Right hindlimb (tissue), 1 donor: ENCODE results near the gene GFI1B.
"Not testable (repeated sequence)": the region's sequence is repeated elsewhere in the genome, so short reads cannot be mapped to it uniquely, and the experiment has no call there.

ENCODE experiments used
- DNase-seq: peaks from one replicate; pipeline ENCODE4 v3.0.0-alpha.2; 2018

The GFI1B gene

DNA sequence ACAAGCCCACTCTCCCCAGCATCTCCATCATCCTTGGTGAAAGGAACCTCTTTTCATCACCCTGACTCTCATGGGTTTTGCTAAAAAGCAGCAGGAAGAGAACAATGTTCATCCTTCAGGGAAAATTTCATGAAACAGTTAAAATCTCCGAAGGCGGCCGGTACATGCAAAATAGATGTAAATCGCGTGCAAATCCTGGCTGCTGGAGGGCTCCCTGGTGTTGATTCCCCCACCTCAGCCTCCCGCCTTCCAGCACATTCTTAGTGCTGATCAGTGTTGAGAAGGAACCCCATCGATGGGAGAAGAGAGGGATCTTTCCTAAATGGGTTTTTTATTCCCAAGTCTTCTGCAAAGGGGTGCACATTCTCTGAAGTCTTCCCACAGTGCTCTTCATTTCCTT lies 8.7 kb upstream of the GFI1B start:
- no peak for DNase-seq

- DNase-seq: no peak
Observed at GRCh38 chr9:132970324-132971062, 8.0 kb upstream of the GFI1B start.

- DNase-seq: no peak
Observed at GRCh38 chr9:132973166-132973565, 5.3 kb upstream of the GFI1B start.

DNA sequence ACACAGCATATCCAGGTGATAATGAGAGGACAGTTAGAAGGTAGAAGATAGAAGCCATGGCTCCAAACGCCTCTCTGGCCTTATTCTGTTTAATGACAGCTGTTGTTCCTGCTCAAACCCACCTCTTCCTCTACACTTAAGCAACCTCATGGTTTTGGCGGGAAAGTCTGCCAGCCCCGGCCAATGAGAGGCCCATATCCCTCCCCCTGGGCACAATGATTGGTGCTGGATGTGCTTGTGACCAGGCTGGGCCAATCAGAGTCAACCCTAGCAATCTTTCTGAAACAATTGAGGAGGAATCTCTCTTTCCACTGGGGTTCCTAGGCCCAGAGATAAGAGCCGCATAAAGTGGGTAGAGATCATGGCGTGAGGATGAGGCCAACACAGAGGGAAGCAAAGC lies 4.8 kb upstream of the GFI1B start:
- no peak for DNase-seq

GRCh38 chr9:132975961-132976360 lies 2.5 kb upstream of the GFI1B start:
- DNase-seq: no peak

DNA sequence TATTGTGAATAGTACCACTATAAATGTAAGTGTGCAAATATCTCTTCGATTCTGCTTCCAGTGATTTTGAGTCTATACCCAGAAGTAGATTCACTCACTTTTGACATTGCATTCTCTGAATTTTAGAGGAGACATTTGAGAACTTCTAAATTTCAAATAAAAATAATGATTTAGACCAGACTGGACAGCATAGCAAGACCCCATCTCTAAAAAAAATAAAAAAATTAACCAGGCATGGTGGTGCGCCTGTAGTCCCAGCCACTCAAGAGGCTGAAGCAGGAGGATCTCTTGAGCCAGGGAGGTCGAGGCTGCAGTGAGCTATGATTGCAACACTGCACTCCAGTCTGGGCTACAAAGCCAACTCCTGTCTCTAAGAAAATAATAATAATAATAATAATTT lies 1.9 kb upstream of the GFI1B start:
- no peak for DNase-seq

DNA sequence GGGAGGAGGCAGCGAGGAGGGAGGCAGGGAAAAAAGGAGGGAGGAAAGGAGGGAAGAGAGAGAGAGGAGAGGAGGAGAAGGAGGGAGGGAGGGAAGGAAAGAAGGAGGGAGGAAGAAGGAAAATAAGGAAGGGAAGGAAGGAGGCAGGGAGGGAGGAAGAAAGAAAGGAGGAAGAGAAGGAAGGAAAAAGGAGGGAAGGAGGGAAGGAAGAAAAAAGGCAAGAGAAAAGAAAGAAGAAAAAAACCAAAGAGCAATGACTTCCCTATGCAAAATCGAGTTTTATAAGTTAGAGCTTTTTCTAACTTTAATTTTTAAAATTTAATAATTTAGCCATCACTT lies 413 bp upstream of the GFI1B start:
- DNase-seq: no peak

DNA sequence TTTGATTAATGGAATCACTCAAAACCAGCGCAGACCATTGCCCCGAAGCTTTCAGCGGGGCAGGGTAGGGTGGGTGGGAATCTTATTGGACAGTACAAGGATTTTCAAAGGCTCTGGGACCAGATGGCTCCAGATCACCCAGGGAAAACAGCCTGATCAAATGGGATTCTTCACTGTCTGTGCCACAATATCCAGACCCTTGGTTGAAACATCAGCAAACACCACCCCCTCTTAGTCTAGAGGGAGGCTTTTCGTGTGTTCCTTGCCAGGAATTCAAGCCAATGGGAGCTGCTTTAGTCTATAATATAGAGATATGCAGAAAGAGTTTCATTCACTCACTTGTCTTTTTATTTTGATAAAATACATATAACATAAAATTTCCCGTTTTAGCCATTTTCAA lies 1.7 kb downstream of the GFI1B start:
- no peak for DNase-seq

DNA sequence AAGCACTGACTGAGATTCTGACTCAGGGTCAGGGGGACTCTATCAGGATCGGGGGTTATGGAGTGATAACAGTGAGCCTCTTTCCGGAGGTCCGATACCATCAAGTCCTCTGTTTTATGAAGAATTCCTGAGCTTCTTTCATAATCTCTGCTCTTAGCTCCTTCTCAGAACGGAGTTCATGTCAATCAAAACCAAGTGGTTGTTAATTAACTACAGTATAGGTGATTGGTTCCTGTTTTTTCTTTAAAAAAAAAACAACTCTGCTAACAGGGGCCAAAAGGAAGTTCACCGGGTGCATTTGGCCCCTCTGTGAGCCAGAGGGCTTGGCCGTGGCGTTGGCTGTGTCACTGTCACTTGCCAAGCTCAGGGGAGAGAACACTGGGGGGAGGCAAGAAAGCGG lies 4.0 kb downstream of the GFI1B start:
- no peak for DNase-seq

DNA sequence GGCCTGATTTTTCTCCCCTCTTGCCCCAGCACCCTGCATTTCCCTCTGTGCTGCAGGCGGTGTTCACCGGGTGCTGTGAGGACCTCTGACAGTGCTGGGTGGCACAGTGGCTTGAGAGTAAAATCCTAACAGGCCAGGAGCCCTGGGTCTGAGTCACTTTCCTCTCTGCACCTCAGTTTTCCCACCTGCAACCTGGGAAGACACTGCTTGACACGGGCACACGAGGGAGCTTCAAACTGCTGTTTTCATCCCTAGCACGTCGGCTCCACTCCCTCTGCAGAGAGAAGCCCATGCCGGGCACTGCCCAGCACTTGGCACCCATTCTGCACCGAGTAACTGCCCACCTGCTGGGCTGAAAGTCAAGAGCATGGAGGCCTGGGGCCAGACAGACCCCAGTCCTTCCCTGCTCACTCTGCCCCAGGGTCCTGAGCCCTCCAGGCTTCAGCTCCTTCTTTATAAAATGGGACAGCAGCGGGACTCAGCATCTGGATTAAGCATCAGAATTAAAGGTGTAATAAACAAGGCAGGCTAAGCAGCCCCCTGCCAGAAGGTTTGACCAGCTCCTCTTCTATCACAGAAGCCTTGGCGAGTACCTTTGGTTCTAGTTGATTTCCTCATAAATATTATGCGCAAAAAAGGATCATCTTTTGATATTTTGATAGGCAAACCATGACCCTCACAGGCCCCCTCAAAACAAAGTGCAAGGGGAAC lies 5.2 kb downstream of the GFI1B start:
- DNase-seq: no peak

- DNase-seq: no peak
Observed at GRCh38 chr9:132984202-132985070, 5.9 kb downstream of the GFI1B start.

- DNase-seq: no peak
Observed at GRCh38 chr9:132985071-132985350, 6.5 kb downstream of the GFI1B start.

- DNase-seq: no peak
Observed at GRCh38 chr9:132985489-132985888, 7.0 kb downstream of the GFI1B start.

- DNase-seq: no peak
Observed at GRCh38 chr9:132986114-132986513, 7.6 kb downstream of the GFI1B start.

DNA sequence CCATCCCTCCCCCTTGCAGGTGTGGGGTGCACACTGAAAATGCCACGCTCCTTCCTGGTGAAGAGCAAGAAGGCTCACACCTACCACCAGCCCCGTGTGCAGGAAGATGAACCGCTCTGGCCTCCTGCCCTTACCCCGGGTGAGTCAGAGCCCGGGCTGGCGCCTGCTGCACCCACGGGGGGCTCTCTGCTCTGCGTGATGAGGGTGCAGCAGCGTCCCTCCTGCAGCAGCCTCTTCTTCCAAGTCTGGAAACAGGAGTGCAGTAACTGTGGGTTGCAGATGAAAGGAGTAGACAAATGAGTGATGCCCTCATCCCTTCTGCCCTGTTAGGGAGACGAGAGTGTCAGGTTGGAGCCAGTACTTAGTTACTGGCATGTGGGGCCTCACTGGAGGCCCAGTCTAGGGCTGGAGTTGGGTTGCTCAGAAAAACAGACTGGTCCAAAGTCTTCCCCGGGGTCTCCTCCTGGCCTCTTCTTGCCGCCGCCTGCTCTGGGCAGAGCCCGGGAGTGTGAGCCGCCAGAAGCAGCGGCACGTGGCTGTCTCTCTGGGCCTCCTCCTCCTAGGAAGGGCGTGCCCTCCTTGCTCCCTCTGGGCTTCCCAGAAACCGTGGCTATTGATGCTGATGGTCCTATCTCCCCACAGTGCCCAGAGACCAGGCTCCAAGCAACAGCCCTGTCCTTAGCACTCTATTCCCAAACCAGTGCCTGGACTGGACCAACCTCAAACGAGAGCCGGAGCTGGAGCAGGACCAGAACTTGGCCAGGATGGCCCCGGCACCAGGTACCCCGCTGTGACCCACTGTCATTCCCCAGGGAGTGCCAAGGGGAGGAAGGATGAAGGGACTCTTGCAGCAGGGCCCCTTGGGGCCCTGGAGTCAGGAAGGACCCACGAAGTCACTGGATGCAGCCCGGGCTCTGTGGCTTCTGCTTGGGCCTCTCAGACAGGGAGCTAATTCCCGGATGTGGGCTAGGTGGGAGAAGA lies 8.4 kb downstream of the GFI1B start:
- no peak for DNase-seq

- no peak for DNase-seq
Observed at GRCh38 chr9:132988244-132989013, 9.9 kb downstream of the GFI1B start.

DNA sequence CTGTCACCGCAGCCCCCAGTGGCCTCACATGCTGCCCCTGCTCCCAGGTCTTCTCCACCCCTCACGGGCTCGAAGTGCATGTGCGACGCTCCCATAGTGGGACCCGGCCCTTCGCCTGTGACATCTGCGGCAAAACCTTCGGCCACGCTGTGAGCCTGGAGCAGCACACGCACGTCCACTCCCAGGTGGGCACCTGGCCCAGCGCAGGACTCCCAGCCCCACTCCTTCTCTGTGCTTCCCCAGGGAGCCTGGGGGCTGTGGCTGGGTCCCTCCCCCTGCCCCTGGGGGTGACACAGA lies 10.5 kb downstream of the GFI1B start:
- no peak for DNase-seq

DNA sequence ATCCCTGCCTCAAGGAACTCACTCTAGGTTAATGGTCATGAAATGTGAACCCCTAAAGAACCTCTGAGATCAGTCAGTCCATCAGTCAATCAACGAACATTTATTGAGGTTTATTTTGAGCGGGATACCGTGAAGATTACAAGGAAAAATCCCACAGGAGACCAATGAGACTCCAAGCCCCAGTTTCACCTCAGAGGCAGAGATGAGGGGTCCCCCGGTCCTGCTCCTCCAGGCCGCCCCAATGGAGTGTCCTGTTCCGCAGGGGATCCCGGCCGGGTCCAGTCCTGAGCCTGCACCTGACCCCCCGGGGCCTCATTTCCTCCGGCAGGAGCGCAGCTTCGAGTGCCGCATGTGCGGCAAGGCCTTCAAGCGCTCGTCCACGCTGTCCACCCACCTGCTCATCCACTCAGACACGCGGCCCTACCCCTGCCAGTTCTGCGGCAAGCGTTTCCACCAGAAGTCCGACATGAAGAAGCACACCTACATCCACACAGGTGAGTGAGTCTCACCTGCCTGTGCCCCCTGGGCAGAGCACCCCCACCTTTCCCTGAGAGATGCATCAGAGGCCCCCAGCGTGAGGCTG lies 11.0 kb downstream of the GFI1B start:
- no peak for DNase-seq

DNA sequence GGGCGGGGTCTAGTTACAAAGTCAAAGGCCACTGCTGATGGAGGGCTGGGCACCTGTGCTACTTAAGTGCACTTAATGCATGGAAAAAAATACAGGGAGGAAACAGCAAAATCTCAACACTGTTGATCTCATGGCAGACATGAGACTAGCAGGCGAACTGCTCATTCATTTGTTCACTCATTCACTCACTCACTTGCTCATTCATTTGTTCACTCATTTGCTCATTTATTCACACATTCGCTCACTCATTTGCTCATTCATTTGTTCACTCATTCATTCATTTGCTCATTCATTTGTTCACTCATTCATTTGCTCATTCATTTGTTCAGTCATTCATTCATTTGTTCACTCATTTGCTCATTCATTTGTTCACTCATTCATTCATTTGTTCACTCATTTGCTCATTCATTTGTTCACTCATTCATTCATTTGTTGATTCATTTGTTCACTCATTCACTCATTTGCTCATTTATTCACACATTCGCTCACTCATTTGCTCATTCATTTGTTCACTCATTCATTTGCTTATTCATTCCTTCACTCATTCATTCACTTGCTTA lies 11.6 kb downstream of the GFI1B start:
- DNase-seq: not testable (repeated sequence)

- no peak for DNase-seq
Observed at GRCh38 chr9:132990781-132991180, 12.3 kb downstream of the GFI1B start.
